SH-SY5Y (cell line): Measurements from ENCODE around the gene SSBP2.

Source experiments
- GATA2 ChIP-seq: IDR thresholded peaks from 2 replicates; pipeline ENCODE4 v1.6.1; 2011; ENCODE audit warnings: mild to moderate bottlenecking, low read depth, low read length
- GATA3 ChIP-seq: IDR thresholded peaks from 2 replicates; pipeline ENCODE4 v1.6.1; 2011; ENCODE audit warnings: low read depth, mild to moderate bottlenecking, low read length, moderate library complexity

- TF ChIP-seq GATA2 (no peak), GATA3 (no peak)
Observed at GRCh38 chr5:81533629-81534405, 217.1 kb downstream of the SSBP2 start.
